Upper lobe of right lung (tissue), 1 donor: ENCODE results near the gene PIGA. TPM values are rescaled to one million over a fixed set of nuclear protein-coding genes. Genes with fewer than 3 reads are reported as not detected.

ENCODE experiments used
- ATAC-seq: fragments of 200-7000 bp; cut with Tn5 transposase; one replicate; pipeline ENCODE4 v1.9.1; 2020; ENCODE audit warnings: mild to moderate bottlenecking, moderate library complexity
- DNase-seq: peaks from one replicate; pipeline ENCODE4 v3.0.0-alpha.2; 2020
- H3K27ac ChIP-seq: fragments of 200-600 bp; one replicate; pipeline ENCODE4 v1.8.0; 2022
- H3K27me3 ChIP-seq: fragments of 200-600 bp; one replicate; pipeline ENCODE4 v1.8.0; 2022; ENCODE audit warnings: mild to moderate bottlenecking
- H3K36me3 ChIP-seq: fragments of 200-600 bp; one replicate; pipeline ENCODE4 v1.8.0; 2022
- H3K4me1 ChIP-seq: fragments of 200-600 bp; one replicate; pipeline ENCODE4 v1.8.0; 2022
- H3K4me3 ChIP-seq: fragments of 200-600 bp; one replicate; pipeline ENCODE4 v1.8.0; 2022; ENCODE audit warnings: mild to moderate bottlenecking
- H3K9me3 ChIP-seq: fragments of 200-600 bp; one replicate; pipeline ENCODE4 v1.8.0; 2022
- CTCF ChIP-seq: fragments of 200-600 bp; IDR thresholded peaks from one replicate; pipeline ENCODE4 v1.8.0; 2022; ENCODE audit warnings: antibody characterized with exemption
- intact Hi-C: fragments of 100-400 bp; cut with DNase I; formaldehyde crosslinking; loops from one replicate; pipeline ENCODE4 v1.11.0; 2022
- total RNA-seq: library from RNA; stranded (reverse); fragmentation: NEBNext Ultra II Directional; extraction: Animal tissue kit (Norgen Biotek cat#: 25700); gene quantifications from one replicate; pipeline ENCODE4 v1.2.1, GENCODE V29; 2021
- donor health status: DM: no; HTN: yes; CAD: no; lungs with severe emphysema.

PIGA gene
- total RNA-seq, 1 donor from 2014 or later = 29.4 TPM

GRCh38 chrX:15366506-15367352 lies 31.4 kb upstream of the PIGA start:
- DNase-seq (no peak), ATAC-seq (peak; percentile 65)
- Histone ChIP-seq H3K36me3 (no peaks in the 10 kb centered on the region), H3K27ac (no peak overlapping the region), H3K4me1 (no peaks in the 10 kb centered on the region), H3K27me3 (no peaks in the 10 kb centered on the region), H3K4me3 (no peak overlapping the region), H3K9me3 (no peaks in the 10 kb centered on the region)
- TF ChIP-seq CTCF = no peak
- intact Hi-C loops = no loop called here

DNA sequence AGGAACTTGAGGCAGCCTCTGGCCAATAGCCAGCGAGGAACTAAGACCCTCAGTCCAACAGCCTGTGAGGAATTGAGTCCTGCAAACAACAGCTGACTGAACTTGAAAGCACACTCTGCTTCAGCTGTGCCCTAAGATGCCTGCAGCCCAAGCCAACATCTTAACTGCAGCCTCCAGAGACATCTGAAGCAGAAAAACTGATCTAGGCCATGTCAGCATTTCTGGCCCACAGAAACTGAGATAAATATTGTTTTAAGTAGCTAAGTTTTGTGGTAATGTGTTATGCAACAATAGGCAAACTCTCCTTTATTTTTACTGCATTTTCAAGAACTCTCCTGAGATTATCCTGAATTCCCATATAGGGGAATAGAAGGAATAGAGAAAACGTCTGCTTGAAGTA lies 24.4 kb upstream of the PIGA start:
- Histone ChIP-seq H3K4me3 (no peak overlapping the region), H3K9me3 (no peaks in the 10 kb centered on the region), H3K36me3 (no peaks in the 10 kb centered on the region), H3K27me3 (no peaks in the 10 kb centered on the region), H3K4me1 (no peaks in the 10 kb centered on the region), H3K27ac (no peak overlapping the region)
- DNase-seq (no peak), ATAC-seq (no peak)
- no peak for TF ChIP-seq CTCF
- intact Hi-C loops = no loop called here

DNA sequence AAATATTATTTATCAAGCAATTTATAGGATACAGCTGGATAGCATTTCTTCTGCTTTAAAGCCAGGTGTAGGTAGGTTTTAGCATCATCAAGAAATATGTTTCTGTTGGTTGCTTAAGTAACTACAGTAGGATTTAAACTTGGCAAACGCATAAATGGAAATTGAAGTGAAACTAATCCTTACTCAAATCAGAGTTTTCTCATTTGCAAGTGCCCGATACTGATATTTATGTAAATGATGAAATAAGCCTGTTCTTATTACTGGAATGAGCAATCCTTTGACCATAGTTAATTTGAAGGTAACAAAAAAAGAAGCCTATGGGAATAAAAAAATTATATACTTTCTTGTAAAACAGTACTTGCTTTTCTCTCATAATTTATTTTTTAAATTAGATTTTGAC lies 23.2 kb upstream of the PIGA start:
- ATAC-seq (no peak), DNase-seq (no peak)
- Histone ChIP-seq H3K27me3 (no peaks in the 10 kb centered on the region), H3K9me3 (no peaks in the 10 kb centered on the region), H3K27ac (no peak overlapping the region), H3K4me1 (no peaks in the 10 kb centered on the region), H3K4me3 (no peak overlapping the region), H3K36me3 (no peaks in the 10 kb centered on the region)
- intact Hi-C loops = no loop called here
- no peak for TF ChIP-seq CTCF

- no peak for TF ChIP-seq CTCF
- intact Hi-C loops = no loop called here
- ATAC-seq (peak; percentile 41), DNase-seq (no peak)
- no peaks in the 10 kb centered on the region for H3K9me3 ChIP-seq
- H3K27ac ChIP-seq = no peak overlapping the region
- H3K27me3 ChIP-seq = no peaks in the 10 kb centered on the region
- H3K36me3 ChIP-seq = no peaks in the 10 kb centered on the region
- H3K4me3 ChIP-seq = no peak overlapping the region
- H3K4me1 ChIP-seq = no peaks in the 10 kb centered on the region
Measured at GRCh38 chrX:15356444-15356843, 21.1 kb upstream of the PIGA start.

- H3K9me3 ChIP-seq = no peaks in the 10 kb centered on the region
- H3K27ac ChIP-seq = no peak overlapping the region
- intact Hi-C loops = no loop called here
- H3K4me3 ChIP-seq = no peak overlapping the region
- H3K4me1 ChIP-seq = no peaks in the 10 kb centered on the region
- no peak for TF ChIP-seq CTCF
- DNase-seq (no peak), ATAC-seq (no peak)
- H3K27me3 ChIP-seq = no peaks in the 10 kb centered on the region
- no peaks in the 10 kb centered on the region for H3K36me3 ChIP-seq
Measured at GRCh38 chrX:15350329-15350996, 15.1 kb upstream of the PIGA start.
